ENCODE data around the gene MAGEA8. TPM values are rescaled to one million over a fixed set of nuclear protein-coding genes. Genes with fewer than 3 reads are reported as not detected.

The MAGEA8 gene
- total RNA-seq, 1 experiment from 2014 or later, result not detected

GRCh38 chrX:149871433-149871832 lies 9.6 kb upstream of the MAGEA8 start:
- Histone ChIP-seq H4K91ac (ENCODE audit: insufficient read length, low read depth, low read length) (no peak overlapping the region), H3K9ac (ENCODE audit: extremely low read depth, insufficient read length, low read length) (no peak overlapping the region), H4K5ac (ENCODE audit: insufficient read length, low read depth, low read length) (no peak overlapping the region), H2BK15ac (ENCODE audit: low read depth, low read length) (no peak overlapping the region), H3K79me2 (ENCODE audit: insufficient read depth, low read length) (no peaks in the 10 kb centered on the region), H3K23me2 (ENCODE audit: insufficient read length, low read depth, low read length, poor library complexity, severe bottlenecking) (no peaks in the 10 kb centered on the region), H2BK12ac (ENCODE audit: insufficient read length, low read depth, low read length) (no peak overlapping the region), H3K27ac (ENCODE audit: insufficient read length, low read depth, low read length) (no peak overlapping the region), H2AK5ac (ENCODE audit: insufficient read length, low read length) (no peak overlapping the region), H2BK120ac (ENCODE audit: low read depth, low read length, poor library complexity, severe bottlenecking) (no peak overlapping the region), H3K23ac (ENCODE audit: insufficient read length, low read depth, low read length) (no peak overlapping the region), H3K27me3 (ENCODE audit: insufficient read depth, low read length) (no peaks in the 10 kb centered on the region), H3K9me3 (ENCODE audit: control insufficient read depth, low read depth, low read length) (peaks cover 40% of the 10 kb centered on the region), H3T11ph (ENCODE audit: low read length) (no peak overlapping the region), H3K14ac (ENCODE audit: insufficient read depth, low read length) (no peak overlapping the region), H4K20me1 (ENCODE audit: control insufficient read depth, insufficient read depth, insufficient read length) (no peaks in the 10 kb centered on the region), H3K4me1 (ENCODE audit: insufficient read depth, low read length) (no peaks in the 10 kb centered on the region; the same call in 1 of the 2 replicates), H2BK5ac (ENCODE audit: insufficient read length, low read length) (no peak overlapping the region), H3K18ac (ENCODE audit: insufficient read length, low read depth, low read length) (no peak overlapping the region), H4K8ac (replicated peaks; ENCODE audit: insufficient read length, low read depth, low read length) (no peak overlapping the region), H3K56ac (ENCODE audit: insufficient read length, low read depth, low read length) (no peak overlapping the region), H2BK20ac (ENCODE audit: low read depth, low read length, poor library complexity, severe bottlenecking) (no peak overlapping the region), H3K4me2 (ENCODE audit: insufficient read depth, insufficient read length, low read length) (no peak overlapping the region), H3K4ac (ENCODE audit: low read depth, low read length) (no peak overlapping the region), H3K79me1 (ENCODE audit: insufficient read depth, low read depth, low read length, poor library complexity, severe bottlenecking) (no peaks in the 10 kb centered on the region), H2AFZ (ENCODE audit: low read length) (no peak overlapping the region)
- Mint-ChIP-seq H3K4me1 (peaks cover 4 to 7% of the 10 kb centered on the region in 2 experiments), H3K27ac (no peak overlapping the region), H3K9me3 (peaks cover 75 to 87% of the 10 kb centered on the region in 2 experiments), H3K4me3 (no peak overlapping the region), H3K27me3 (ENCODE audit: low read depth) (no peaks in the 10 kb centered on the region), H3K36me3 (ENCODE audit: insufficient read depth in 1 of 3, low read depth in 3 of 3) (peaks cover 0 to 9% (median 4%) of the 10 kb centered on the region in 3 experiments; a peak in 2 of 7 replicates)
- DNase-seq, result no peak
- whole genome bisulfite sequencing (ENCODE audit: extremely low coverage, insufficient read length, low lambda C conversion rate), result no CpG with 5 or more reads among the region's 2 CpGs
- TF ChIP-seq CTCF (conservative IDR thresholded peaks at IDR 0.05), result no peak
